ENCODE data around the gene PSD4. TPM values are rescaled to one million over a fixed set of nuclear protein-coding genes. Genes with fewer than 3 reads are reported as not detected.

PSD4 gene
- total and polyA plus RNA-seq, 2 of the 8 experiments (the other 6 are each of a cell fraction or from before 2014, with no cell fraction given): 0.53 to 1.2 TPM

GRCh38 chr2:113129519-113130078 is 44.2 kb upstream of the PSD4 start (continued):
- TF ChIP-seq PHF8 (conservative IDR thresholded peaks at IDR 0.05; ENCODE audit: low read depth, low read length): no peak
